Epithelial cell of proximal tubule (primary cell): ENCODE results near the gene EPOP. TPM values are rescaled to one million over a fixed set of nuclear protein-coding genes. Genes with fewer than 3 reads are reported as not detected.

Experiments used
- DNase-seq: peaks from one replicate; pipeline ENCODE4 v3.0.0-alpha.2; 2011; ENCODE audit warnings: low read depth
- H3K4me3 ChIP-seq: 2 replicates; pipeline ENCODE4 v1.5.1; 2011; ENCODE audit warnings: low read depth, mild to moderate bottlenecking, low read length
- total RNA-seq: library from RNA; depleted of rRNA; stranded (reverse); fragments of >200 nt; gene quantifications from 2 replicates; pipeline ENCODE4 v1.2.3, GENCODE V29; 2015
- TF ChIP-seq, protein P1 (sequence below): conservative IDR thresholded peaks from 2 replicates; pipeline ENCODE4 v1.5.1; 2012; ENCODE audit warnings: low read depth, mild to moderate bottlenecking, low read length

EPOP gene
- total RNA-seq, 1 donor from 2014 or later, result 4.1 TPM

DNA sequence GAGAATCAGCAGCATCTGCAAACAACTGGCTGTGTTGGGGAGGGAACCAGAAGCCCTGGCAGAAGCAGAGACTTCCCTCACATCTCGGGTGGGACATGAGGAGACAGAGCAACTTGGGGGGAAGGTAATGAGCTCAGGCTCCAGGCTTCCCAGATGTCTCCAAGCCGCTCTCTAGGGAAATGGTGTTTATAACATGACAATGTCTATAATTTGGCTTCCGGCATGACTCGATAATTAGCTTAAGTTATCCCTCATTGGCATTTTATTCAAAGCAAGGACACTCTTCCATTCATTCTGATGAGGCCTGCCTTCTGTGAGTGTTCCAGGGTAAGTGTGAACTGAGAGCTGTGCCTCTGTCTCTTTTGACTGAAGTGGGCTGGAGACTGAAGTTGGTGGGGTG lies 15.6 kb upstream of the EPOP start:
- TF ChIP-seq, protein P1, sequence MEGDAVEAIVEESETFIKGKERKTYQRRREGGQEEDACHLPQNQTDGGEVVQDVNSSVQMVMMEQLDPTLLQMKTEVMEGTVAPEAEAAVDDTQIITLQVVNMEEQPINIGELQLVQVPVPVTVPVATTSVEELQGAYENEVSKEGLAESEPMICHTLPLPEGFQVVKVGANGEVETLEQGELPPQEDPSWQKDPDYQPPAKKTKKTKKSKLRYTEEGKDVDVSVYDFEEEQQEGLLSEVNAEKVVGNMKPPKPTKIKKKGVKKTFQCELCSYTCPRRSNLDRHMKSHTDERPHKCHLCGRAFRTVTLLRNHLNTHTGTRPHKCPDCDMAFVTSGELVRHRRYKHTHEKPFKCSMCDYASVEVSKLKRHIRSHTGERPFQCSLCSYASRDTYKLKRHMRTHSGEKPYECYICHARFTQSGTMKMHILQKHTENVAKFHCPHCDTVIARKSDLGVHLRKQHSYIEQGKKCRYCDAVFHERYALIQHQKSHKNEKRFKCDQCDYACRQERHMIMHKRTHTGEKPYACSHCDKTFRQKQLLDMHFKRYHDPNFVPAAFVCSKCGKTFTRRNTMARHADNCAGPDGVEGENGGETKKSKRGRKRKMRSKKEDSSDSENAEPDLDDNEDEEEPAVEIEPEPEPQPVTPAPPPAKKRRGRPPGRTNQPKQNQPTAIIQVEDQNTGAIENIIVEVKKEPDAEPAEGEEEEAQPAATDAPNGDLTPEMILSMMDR, result no peak
- no peak overlapping the region for H3K4me3 ChIP-seq
- no peak for DNase-seq

- TF ChIP-seq, protein P1, result no peak
- no peak for DNase-seq
- no peak overlapping the region for H3K4me3 ChIP-seq
Observed at GRCh38 chr17:38687286-38687685, 12.5 kb upstream of the EPOP start.

- no peak for DNase-seq
- TF ChIP-seq, protein P1, result no peak
- H3K4me3 ChIP-seq, result no peak overlapping the region
Observed at GRCh38 chr17:38685491-38685890, 10.7 kb upstream of the EPOP start.

DNA sequence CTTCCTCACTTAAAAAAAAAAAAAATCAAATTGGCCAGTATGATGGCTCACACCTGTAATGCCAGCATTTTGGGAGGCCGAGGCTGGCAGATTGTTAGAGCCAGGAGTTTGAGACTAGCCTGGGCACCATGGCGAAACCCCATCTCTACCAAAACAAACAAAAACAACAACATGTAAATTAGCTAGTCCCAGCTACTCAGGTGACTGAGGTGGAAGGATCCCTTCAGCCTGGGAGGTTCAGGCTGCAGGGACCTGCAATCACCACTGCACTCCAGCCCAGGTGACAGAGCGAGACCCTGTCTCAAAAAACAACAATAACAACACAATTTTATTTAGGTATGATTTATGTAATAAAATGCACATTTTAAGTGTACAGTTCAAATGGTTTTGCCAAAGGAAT lies 6.3 kb upstream of the EPOP start:
- DNase-seq, result no peak
- TF ChIP-seq, protein P1, result no peak
- H3K4me3 ChIP-seq, result no peak overlapping the region

DNA sequence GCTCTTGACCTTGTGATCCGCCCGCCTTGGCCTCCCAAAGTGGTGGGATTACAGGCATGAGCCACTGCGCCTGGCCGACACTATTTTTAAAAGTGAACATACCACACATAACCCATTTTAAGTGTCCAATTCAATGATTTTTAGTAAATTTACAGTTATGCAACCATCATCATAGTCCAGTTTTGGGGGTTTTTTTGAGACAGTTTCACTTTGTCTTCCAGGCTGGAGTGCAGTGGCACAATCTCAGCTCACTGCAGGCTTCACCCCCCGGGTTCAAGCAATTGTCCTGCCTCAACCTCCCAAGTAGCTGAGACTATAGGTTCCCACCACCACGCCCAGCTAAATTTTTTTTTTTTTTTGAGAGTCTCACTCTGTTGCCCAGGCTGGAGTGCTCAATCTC lies 3.1 kb upstream of the EPOP start:
- no peak for DNase-seq

GRCh38 chr17:38676706-38677504 lies 2.1 kb upstream of the EPOP start:
- no peak for DNase-seq
- TF ChIP-seq, protein P1, result peak; percentile 95
- no peak overlapping the region for H3K4me3 ChIP-seq

More for the DNA sequence above, 3.1 kb upstream of the EPOP start:
- no peak overlapping the region for H3K4me3 ChIP-seq
- TF ChIP-seq, protein P1, result no peak

DNA sequence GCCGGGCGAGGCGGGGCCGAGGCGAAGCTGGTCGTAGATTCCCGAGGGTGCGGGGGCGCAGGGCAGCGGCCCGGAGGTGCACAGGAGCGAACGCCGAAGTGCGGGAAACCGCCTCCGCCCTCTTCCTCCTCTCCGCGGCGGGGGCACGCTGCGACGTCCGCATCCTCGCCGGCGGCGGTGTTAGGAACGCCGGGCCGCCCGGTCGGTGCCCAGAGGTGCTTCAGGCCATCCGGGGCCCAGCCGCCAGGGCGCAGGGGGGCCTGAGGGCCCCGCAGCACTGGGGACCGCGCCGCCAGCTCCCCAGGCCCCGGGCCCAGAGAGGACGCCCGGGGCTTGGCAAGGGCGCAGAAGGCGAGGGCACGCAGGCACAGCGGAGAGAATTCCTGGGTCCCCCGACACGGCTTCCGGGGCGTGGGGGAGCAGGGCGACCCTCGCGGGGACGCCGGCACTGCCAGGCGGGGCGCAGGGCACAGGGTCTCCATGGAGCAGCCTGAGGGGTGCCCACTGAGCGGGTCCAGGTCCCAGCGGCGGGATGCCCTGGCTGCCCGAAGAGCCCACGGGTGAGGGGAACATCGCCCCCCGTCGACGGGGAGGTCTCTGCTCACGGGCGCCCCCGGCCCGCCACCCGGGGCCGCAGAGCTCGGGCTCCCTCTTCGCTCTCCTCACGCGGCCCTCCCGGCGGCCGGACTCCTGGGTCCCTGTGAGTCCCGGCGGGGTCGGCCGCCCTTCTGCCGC lies 576 bp downstream of the EPOP start:
- TF ChIP-seq, protein P1, result no peak
- H3K4me3 ChIP-seq, result peak overlapping the region; percentile 63
- no peak for DNase-seq
